GM23248 (cell line): ENCODE measurements around the gene NGF.

Source experiments
- EZH2 ChIP-seq: fragments of 200-600 bp; sonication (generic); IDR thresholded peaks from 2 replicates; pipeline ENCODE4 v1.6.1; 2018; ENCODE audit warnings: antibody characterized with exemption, mild to moderate bottlenecking; ENCODE audit not compliant: insufficient read depth, poor library complexity, severe bottlenecking
- EZH2phosphoT487 ChIP-seq: fragments of 200-600 bp; sonication (generic); IDR thresholded peaks from 2 replicates; pipeline ENCODE4 v1.6.1; 2018; ENCODE audit warnings: antibody characterized with exemption, moderate library complexity, mild to moderate bottlenecking, low read depth; ENCODE audit not compliant: insufficient read depth

DNA sequence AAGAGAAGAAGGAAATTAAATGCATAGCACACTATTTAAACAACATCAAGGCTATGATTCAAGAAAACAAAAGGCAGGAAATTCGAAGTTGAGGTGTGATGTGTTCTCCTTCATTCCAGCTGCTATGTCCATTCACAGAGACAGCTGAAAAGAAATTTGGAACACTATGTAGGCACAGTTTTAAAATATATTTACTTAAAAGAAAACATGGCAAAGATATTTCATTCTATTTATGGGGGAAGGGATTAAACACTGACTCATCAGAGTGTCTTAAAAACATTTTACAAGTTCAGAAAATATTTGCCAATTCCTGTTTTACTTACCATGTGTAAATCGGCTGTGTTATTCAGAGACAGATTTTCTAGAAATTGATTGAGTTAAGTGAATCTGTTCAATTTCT, 39.4 kb upstream of the NGF start:
- no peak for TF ChIP-seq EZH2
- no peak for TF ChIP-seq EZH2phosphoT487
